Subcutaneous adipose tissue (tissue), 4 donors: Measurements from ENCODE around the gene DSG3. TPM values are rescaled to one million over a fixed set of nuclear protein-coding genes. Genes with fewer than 3 reads are reported as not detected.

Source experiments
- total RNA-seq, 4 donors: library from RNA; depleted of rRNA; stranded (reverse); fragments of >200 nt; gene quantifications; one replicate each; pipeline ENCODE4 v1.1.0, GENCODE V29; 2016
- TF ChIP-seq, protein P1 (sequence below): fragments of 450-650 bp; IDR thresholded peaks from one replicate; pipeline ENCODE4 v1.5.1; 2016; ENCODE audit warnings: low read depth, mild to moderate bottlenecking, control low read depth, antibody characterized with exemption, moderate library complexity

Gene DSG3
- total RNA-seq, 4 donors from 2014 or later: not detected

DNA sequence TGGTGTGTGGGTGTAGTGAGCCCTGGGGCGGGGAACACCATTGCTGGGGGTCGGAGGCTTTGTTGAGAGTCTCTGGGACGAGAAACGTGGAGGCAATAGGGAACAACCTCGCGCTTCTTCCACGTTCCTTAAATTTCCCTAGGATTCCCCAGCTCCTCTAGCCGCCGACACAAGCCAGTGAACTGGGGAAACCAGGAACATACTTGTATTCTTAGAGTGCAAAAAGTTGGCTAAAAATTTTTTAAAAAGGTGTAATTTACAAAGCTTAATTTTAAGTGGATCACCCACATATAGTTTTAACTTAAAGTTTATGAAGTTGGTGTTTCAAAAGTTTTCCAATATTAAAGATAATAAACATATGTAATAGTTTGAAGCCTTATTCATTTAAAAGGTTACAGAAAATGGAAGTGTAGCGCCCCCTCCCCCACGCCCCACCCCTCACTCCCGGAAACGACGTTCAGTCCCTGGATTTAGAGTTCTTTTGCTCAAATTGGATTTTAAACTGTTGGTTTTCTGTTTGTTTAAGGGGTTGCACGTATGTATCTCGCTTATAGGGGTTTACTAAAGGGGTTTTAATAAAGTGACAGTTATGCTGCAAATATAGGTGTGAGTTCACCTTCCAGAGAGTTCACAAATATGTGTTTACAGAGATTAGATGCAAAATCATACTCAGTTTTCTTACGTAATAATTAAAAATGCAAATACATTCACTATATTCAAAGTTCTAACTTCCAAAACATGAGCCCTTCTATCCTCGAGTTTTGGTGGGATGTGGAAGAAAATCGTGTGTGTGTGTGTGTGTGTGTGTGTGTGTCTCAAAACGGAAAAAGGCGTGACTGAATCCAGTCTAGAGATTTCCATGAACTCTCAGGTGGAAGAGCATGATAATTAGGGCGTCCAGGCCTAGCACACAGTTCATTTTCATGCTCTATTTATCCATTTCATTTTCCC, 51.3 kb downstream of the DSG3 start:
- TF ChIP-seq, protein P1, sequence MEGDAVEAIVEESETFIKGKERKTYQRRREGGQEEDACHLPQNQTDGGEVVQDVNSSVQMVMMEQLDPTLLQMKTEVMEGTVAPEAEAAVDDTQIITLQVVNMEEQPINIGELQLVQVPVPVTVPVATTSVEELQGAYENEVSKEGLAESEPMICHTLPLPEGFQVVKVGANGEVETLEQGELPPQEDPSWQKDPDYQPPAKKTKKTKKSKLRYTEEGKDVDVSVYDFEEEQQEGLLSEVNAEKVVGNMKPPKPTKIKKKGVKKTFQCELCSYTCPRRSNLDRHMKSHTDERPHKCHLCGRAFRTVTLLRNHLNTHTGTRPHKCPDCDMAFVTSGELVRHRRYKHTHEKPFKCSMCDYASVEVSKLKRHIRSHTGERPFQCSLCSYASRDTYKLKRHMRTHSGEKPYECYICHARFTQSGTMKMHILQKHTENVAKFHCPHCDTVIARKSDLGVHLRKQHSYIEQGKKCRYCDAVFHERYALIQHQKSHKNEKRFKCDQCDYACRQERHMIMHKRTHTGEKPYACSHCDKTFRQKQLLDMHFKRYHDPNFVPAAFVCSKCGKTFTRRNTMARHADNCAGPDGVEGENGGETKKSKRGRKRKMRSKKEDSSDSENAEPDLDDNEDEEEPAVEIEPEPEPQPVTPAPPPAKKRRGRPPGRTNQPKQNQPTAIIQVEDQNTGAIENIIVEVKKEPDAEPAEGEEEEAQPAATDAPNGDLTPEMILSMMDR: no peak

DNA sequence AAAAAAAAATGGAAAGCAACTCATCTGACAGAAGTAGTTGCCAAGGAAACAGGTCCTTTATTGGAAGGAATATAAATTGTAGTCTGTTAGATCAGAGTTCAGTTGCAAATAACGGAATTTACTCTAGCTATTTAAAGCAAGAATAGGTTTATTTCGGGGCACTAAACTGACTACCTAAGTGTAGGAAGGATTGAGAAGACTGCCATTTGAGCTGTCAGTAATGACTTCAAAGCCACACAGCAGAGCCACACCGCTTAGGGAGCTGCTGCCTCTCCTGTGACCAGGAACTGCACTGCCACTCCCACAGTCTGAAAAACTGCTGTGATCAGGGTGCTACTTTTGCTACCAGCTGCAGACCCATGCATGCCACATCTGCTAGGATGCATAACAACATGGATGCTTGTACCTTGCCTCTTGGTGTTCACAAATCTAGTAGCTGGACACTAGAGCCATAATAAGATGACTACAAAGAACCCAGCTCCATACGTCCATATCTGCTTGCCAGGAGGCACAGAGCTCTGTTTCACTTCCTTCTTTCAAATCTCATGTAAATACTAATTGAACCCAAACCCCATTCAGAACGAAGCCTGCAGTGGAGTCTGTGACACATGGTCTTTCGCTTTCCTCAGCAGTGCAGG, 52.6 kb downstream of the DSG3 start:
- TF ChIP-seq, protein P1: no peak

DNA sequence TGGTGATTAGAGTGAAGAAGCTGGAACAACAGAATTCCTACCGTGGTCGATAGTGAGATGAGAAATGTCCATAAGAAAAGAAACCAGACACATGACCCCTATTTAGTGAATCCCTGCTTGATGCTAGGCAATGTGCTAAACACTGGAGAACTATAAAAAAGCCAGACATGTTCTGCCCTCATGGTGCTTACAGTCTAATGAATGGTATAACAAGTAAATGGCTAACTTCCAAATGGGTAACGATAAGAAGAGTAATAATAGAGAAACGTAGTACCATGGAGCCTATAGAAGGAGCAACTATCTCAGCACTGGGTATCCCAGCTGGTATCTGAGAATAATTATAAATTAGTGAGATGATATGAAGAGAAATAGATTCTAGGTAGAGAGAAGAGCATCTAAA, 55.5 kb downstream of the DSG3 start:
- TF ChIP-seq, protein P1: no peak

DNA sequence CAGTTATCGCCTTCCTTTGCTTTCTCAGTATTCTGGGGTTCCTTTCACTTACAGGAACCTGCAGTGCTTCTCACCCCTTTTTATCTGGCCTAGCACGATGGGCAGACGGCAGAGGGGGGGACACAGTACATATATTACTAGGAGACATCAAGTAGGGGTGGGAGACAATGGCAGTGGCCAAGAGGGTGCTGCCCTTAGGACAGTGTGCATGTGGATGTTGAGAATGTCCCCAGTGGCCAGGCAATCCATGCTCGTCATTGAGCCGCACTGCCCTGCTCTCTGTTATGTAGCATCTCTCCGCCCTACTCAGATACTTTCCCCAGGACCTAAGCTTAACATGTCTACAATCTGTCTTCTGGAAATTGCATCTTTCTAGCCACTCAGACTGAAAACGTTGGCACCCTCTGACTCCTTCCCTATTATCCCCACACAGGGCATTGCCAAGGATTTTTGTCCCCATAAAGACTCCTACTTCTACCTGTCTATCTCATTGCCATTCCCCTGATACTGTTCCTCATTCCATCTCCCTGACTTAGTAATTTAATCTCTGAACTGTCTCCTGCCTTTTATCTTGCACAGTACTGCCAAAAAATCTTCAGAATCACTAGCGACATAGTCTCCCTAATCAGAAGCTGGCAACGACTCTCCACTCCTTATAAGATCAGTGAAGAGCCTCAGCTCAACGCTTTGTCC, 57.1 kb downstream of the DSG3 start:
- TF ChIP-seq, protein P1: no peak

DNA sequence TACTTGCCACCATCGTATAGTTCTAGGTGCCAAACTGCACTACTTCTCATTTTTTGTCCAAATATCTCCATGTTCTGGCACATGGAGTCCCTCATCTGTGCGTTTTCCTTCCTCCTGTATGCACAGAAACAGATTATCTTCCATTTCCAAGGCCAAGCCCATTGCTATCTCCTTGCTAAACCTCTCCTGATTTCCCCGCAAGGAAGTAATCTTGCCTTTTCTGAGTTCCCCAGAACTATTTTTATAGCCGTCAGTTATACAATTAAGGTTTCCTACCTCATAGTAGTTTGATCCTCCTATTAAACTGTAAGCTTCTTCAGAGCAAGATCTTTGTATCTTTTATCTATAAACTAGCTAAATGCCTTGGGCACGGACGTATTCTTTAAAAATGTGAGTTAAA, 57.6 kb downstream of the DSG3 start:
- TF ChIP-seq, protein P1: no peak

DNA sequence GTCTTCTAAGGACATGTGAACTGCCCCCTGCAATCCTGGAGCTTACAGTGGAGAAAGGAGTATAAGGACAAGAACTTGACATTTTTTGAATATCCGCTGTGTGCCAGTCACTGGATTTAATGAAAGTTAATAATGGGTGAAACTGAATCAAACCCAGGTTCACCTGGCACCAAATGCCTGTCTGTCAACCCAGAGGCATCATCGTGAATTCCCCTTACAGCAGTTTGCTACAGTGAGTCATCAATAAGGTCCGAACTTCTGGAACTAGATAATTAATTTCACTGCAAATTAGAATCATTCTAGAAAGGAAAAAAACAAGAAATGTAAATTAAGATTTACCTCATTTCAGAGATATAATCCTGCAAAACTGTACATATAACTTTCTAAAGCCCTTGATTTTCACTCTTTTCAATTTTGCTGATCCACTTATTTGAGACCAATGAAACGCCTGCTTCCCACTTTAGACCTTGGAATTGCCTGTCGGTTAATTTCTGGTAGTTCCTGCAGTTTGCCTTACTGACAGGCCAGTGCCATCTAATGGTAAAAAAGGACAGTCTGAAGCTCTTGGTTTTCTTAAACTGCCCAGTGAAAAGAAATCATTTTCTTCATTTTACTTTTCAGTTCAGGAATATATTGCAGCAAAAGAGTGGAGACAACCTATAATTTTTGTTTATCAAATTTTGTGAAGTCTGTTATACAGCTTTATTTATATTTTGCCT, 58.6 kb downstream of the DSG3 start:
- TF ChIP-seq, protein P1: no peak
